Ramos (cell line): ENCODE measurements around the gene GAN.

Experiments used
- in situ Hi-C: fragments of 300-500 bp; cut with MboI; formaldehyde crosslinking; loops from one replicate; pipeline ENCODE4 v1.14.3; 2022; ENCODE audit warnings: low sequenced_read_pairs; ENCODE audit not compliant: unreplicated experiment

Gene GAN

GRCh38 chr16:81293909-81294802 is 20.6 kb upstream of the GAN start:
- in situ Hi-C loops: no loop called here

GRCh38 chr16:81296631-81297030 is 18.1 kb upstream of the GAN start:
- in situ Hi-C loops: no loop called here

- in situ Hi-C loops: no loop called here
These were observed 7.0 kb upstream of the GAN start for GRCh38 chr16:81307770-81308169.

GRCh38 chr16:81310045-81310644 is 4.6 kb upstream of the GAN start:
- in situ Hi-C loops: no loop called here

- in situ Hi-C loops: no loop called here
These were observed 3.0 kb upstream of the GAN start for GRCh38 chr16:81311762-81312161.

- in situ Hi-C loops: no loop called here
These were observed 810 bp upstream of the GAN start for GRCh38 chr16:81313701-81314602.

- in situ Hi-C loops: no loop called here
These were observed 761 bp downstream of the GAN start for GRCh38 chr16:81315271-81316175.

GRCh38 chr16:81316176-81316496 is 1.4 kb downstream of the GAN start:
- in situ Hi-C loops: no loop called here

GRCh38 chr16:81318711-81319110 is 3.9 kb downstream of the GAN start:
- in situ Hi-C loops: no loop called here

GRCh38 chr16:81319221-81319912 is 4.6 kb downstream of the GAN start:
- in situ Hi-C loops: no loop called here

- in situ Hi-C loops: no loop called here
These were observed 6.3 kb downstream of the GAN start for GRCh38 chr16:81321039-81321438.

GRCh38 chr16:81321536-81321935 is 6.8 kb downstream of the GAN start:
- in situ Hi-C loops: no loop called here

GRCh38 chr16:81324808-81325207 is 10.0 kb downstream of the GAN start:
- in situ Hi-C loops: no loop called here

- in situ Hi-C loops: no loop called here
These were observed 12.2 kb downstream of the GAN start for GRCh38 chr16:81327011-81327410.

GRCh38 chr16:81327447-81328196 is 12.9 kb downstream of the GAN start:
- in situ Hi-C loops: no loop called here

- in situ Hi-C loops: no loop called here
These were observed 15.2 kb downstream of the GAN start for GRCh38 chr16:81329947-81330346.

GRCh38 chr16:81333356-81333755 is 18.6 kb downstream of the GAN start:
- in situ Hi-C loops: no loop called here

GRCh38 chr16:81335669-81336068 is 20.9 kb downstream of the GAN start:
- in situ Hi-C loops: no loop called here

- in situ Hi-C loops: no loop called here
These were observed 22.3 kb downstream of the GAN start for GRCh38 chr16:81337097-81337496.
